ENCODE results near the gene RTRAF. TPM values are rescaled to one million over a fixed set of nuclear protein-coding genes. Genes with fewer than 3 reads are reported as not detected.

RTRAF gene
- total RNA-seq, 1 experiment from 2014 or later: 350 TPM

- no peak overlapping the region for H4K8ac ChIP-seq (replicated peaks; ENCODE audit: insufficient read length, low read depth, low read length)
- Mint-ChIP-seq H3K9me3 (no peaks in the 10 kb centered on the region), H3K4me3 (no peak overlapping the region), H3K27me3 (ENCODE audit: low read depth) (no peaks in the 10 kb centered on the region), H3K36me3 (ENCODE audit: insufficient read depth in 1 of 3, low read depth in 3 of 3) (peaks cover 30 to 83% (median 78%) of the 10 kb centered on the region in 3 experiments), H3K27ac (peak overlapping the region in 2 of 3 experiments; percentile 82 to 92; a peak in 2 of 7 replicates), H3K4me1 (peaks cover 18 to 20% of the 10 kb centered on the region in 2 experiments)
- no peaks in the 10 kb centered on the region for H3K79me1 ChIP-seq (ENCODE audit: insufficient read depth, low read depth, low read length, poor library complexity, severe bottlenecking)
- TF ChIP-seq CTCF (conservative IDR thresholded peaks at IDR 0.05): no peak
- no peak overlapping the region for H4K91ac ChIP-seq (ENCODE audit: insufficient read length, low read depth, low read length)
- no CpG with 5 or more reads among the region's 4 CpGs for WGBS (ENCODE audit: extremely low coverage, insufficient read length, low lambda C conversion rate)
- no peak overlapping the region for H2BK20ac ChIP-seq (ENCODE audit: low read depth, low read length, poor library complexity, severe bottlenecking)
- H2BK120ac ChIP-seq (ENCODE audit: low read depth, low read length, poor library complexity, severe bottlenecking): no peak overlapping the region
- no peak overlapping the region for H4K5ac ChIP-seq (ENCODE audit: insufficient read length, low read depth, low read length)
- no peak overlapping the region for H2BK12ac ChIP-seq (ENCODE audit: insufficient read length, low read depth, low read length)
- H3K23ac ChIP-seq (ENCODE audit: insufficient read length, low read depth, low read length): no peak overlapping the region
- no peak overlapping the region for H3K9ac ChIP-seq (ENCODE audit: extremely low read depth, insufficient read length, low read length)
- H4K20me1 ChIP-seq (ENCODE audit: control insufficient read depth, insufficient read depth, insufficient read length): no peaks in the 10 kb centered on the region
- no peaks in the 10 kb centered on the region for H3K27me3 ChIP-seq (ENCODE audit: insufficient read depth, low read length)
- no peak overlapping the region for H3K14ac ChIP-seq (ENCODE audit: insufficient read depth, low read length)
- no peak overlapping the region for H3K4me2 ChIP-seq (ENCODE audit: insufficient read depth, insufficient read length, low read length)
- no peaks in the 10 kb centered on the region for H3K9me3 ChIP-seq (ENCODE audit: control insufficient read depth, low read depth, low read length)
- no peak overlapping the region for H2BK15ac ChIP-seq (ENCODE audit: low read depth, low read length)
- no peak overlapping the region for H3K27ac ChIP-seq (ENCODE audit: insufficient read length, low read depth, low read length)
- no peaks in the 10 kb centered on the region for H3K23me2 ChIP-seq (ENCODE audit: insufficient read length, low read depth, low read length, poor library complexity, severe bottlenecking)
- no peaks in the 10 kb centered on the region for H3K4me1 ChIP-seq (ENCODE audit: insufficient read depth, low read length)
- H3K18ac ChIP-seq (ENCODE audit: insufficient read length, low read depth, low read length): no peak overlapping the region
- H3T11ph ChIP-seq (ENCODE audit: low read length): no peak overlapping the region
- DNase-seq: no peak
- no peak overlapping the region for H3K56ac ChIP-seq (ENCODE audit: insufficient read length, low read depth, low read length)
- no peak overlapping the region for H2AK5ac ChIP-seq (ENCODE audit: insufficient read length, low read length)
- no peak overlapping the region for H2AFZ ChIP-seq (ENCODE audit: low read length)
- no peak overlapping the region for H3K4ac ChIP-seq (ENCODE audit: low read depth, low read length)
- H3K79me2 ChIP-seq (ENCODE audit: insufficient read depth, low read length): no peaks in the 10 kb centered on the region
- H2BK5ac ChIP-seq (ENCODE audit: insufficient read length, low read length): no peak overlapping the region
Observed at GRCh38 chr14:52002542-52002941, 13.2 kb downstream of the RTRAF start.
